IPS-20b (cell line): Measurements from ENCODE around the gene TCF4.

ENCODE experiments used
- H3K27ac ChIP-seq: one replicate; pipeline ENCODE4 v1.5.1; 2013; ENCODE audit warnings: low read length
- H3K27me3 ChIP-seq: 2 replicates; pipeline ENCODE4 v1.6.1; 2013; ENCODE audit warnings: mild to moderate bottlenecking, low read length, inconsistent platforms; ENCODE audit not compliant: insufficient read depth
- H3K36me3 ChIP-seq: 2 replicates; pipeline ENCODE4 v1.6.1; 2013; ENCODE audit warnings: low read depth, mild to moderate bottlenecking, inconsistent platforms, low read length, moderate library complexity; ENCODE audit not compliant: insufficient read depth
- H3K4me1 ChIP-seq: 2 replicates; pipeline ENCODE4 v1.6.1; 2013; ENCODE audit warnings: mild to moderate bottlenecking, control low read depth, inconsistent platforms, low read length, moderate library complexity; ENCODE audit not compliant: insufficient read depth
- H3K4me3 ChIP-seq: 2 replicates; pipeline ENCODE4 v1.5.1; 2013; ENCODE audit warnings: mild to moderate bottlenecking, low read length, inconsistent platforms
- H3K9ac ChIP-seq: 2 replicates; pipeline ENCODE4 v1.6.1; 2013; ENCODE audit warnings: low read depth, mild to moderate bottlenecking, inconsistent platforms, low read length, moderate library complexity
- H3K9me3 ChIP-seq: 2 replicates; pipeline ENCODE4 v1.6.1; 2013; ENCODE audit warnings: mild to moderate bottlenecking, low read depth, low read length, inconsistent platforms; ENCODE audit not compliant: insufficient read depth

Gene TCF4

DNA sequence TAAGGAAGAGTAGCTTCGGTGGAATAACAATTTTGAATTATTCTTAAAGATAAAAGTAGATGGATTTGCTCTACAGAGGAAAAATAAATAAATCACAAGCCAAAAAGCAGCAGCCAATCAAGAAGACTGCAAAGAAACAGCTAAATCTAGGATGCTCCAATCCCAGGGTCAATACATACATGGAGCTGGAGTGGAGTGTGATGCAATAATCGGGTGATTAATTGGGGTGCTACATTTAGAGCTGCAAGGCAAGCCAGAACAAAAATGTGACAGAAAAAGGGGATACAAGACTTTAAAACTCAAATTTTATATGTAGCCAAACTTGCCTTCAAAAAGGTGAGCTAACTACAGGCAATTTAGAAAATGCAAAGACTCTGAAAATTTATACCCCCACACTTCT is 215.8 kb downstream of the TCF4 start:
- H3K27ac ChIP-seq, result peak overlapping the region; percentile 56
- H3K27me3 ChIP-seq, result no peaks in the 10 kb centered on the region
- H3K36me3 ChIP-seq, result peaks cover 4% of the 10 kb centered on the region; the same call in 1 of the 2 replicates
- H3K9me3 ChIP-seq, result no peaks in the 10 kb centered on the region; the same call in 1 of the 2 replicates
- H3K4me3 ChIP-seq, result no peak overlapping the region
- H3K4me1 ChIP-seq, result 0 out of 2 replicates have a peak, but pooled peaks cover 4% of the 10 kb centered on the region
- H3K9ac ChIP-seq, result 0 out of 2 replicates have a peak overlapping the region, but pooled peaks have one; percentile 32

DNA sequence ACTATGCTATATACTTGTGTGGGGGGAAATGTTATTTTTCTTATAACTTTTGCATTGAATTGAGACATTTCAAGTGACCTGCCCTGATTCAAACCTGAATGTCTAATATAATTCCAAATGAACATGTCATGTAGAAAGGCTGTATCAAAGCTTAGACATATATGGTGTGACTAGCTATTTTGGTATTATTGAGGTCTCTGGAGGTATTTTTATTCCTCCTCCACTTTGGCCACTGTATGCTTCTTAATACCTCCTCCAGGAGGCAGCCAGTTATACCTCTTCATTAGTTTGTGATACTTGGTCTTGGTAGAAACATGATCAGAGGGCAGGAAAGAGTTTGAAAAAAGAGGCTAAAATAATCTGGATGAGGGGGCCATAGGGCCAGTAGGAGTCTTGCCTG is 217.1 kb downstream of the TCF4 start:
- no peak overlapping the region for H3K4me3 ChIP-seq
- H3K4me1 ChIP-seq, result 0 out of 2 replicates have a peak, but pooled peaks cover 4% of the 10 kb centered on the region
- H3K36me3 ChIP-seq, result no peaks in the 10 kb centered on the region
- H3K9me3 ChIP-seq, result no peaks in the 10 kb centered on the region
- H3K27me3 ChIP-seq, result no peaks in the 10 kb centered on the region
- H3K9ac ChIP-seq, result no peak overlapping the region
- no peak overlapping the region for H3K27ac ChIP-seq

DNA sequence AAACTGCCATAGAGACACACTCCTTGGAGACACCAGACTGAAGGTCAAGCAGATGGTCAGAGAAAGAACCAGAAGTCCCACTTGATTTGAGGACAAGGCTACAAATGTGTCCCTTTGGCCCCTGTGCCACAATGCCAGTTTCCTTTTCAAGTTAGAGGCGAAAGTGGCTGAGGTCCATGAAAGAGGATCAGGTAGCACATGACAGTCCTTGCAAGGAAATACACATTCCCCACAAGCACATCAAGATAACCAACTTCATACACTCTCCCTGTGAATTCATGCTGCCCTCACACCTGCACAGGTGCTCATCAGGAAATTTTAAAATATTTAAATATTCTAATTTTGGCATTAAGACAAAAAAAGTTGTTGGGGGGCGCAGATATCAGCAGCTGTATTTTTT is 218.6 kb downstream of the TCF4 start:
- Histone ChIP-seq H3K4me3 (no peak overlapping the region), H3K27me3 (no peaks in the 10 kb centered on the region), H3K9me3 (no peaks in the 10 kb centered on the region), H3K9ac (no peak overlapping the region), H3K27ac (no peak overlapping the region), H3K4me1 (0 out of 2 replicates have a peak, but pooled peaks cover 4% of the 10 kb centered on the region), H3K36me3 (no peaks in the 10 kb centered on the region)

DNA sequence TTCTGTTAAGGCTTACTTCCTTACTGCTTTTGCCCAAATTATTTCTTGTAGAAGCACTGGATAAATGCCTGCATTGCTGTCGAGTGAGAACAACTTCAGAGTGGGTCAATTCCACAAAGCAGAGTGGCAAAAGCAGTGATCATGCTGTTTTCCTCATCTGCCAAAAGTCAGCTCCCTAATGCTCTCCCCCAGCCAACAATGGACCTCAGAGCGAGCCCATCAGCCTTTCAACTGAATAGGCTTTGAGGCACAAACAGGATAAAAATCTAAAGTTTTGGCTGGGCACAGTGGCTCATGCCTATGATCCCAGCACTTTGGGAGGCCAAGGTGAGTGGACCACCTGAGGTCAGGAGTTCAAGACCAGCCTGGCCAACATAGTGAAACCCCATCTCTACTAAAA is 222.7 kb downstream of the TCF4 start:
- Histone ChIP-seq H3K27ac (no peak overlapping the region), H3K4me3 (no peak overlapping the region), H3K4me1 (peaks cover 6% of the 10 kb centered on the region; the same call in 1 of the 2 replicates), H3K27me3 (no peaks in the 10 kb centered on the region), H3K9me3 (no peaks in the 10 kb centered on the region), H3K36me3 (no peaks in the 10 kb centered on the region), H3K9ac (no peak overlapping the region)

DNA sequence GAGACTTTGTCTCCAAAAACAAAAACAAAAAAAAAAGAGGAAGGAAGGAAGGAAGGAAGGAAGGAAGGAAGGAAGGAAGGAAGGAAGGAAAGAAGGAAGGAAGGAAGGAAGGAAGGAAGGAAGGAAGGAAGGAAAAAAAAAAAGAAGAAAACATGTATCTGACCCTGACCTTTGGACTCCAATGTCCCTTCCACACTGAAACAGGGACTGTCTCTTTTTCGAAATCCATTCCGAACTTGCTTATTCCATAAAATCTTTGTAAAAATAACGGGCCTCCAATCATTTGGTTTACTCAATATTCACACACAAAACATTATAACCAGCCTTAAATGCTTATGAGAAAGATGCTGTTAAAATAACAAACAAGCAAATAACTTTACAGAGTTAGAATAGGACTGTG is 225.7 kb downstream of the TCF4 start:
- Histone ChIP-seq H3K27ac (no peak overlapping the region), H3K27me3 (no peaks in the 10 kb centered on the region), H3K36me3 (no peaks in the 10 kb centered on the region), H3K9me3 (no peaks in the 10 kb centered on the region), H3K4me1 (peaks cover 7% of the 10 kb centered on the region), H3K9ac (no peak overlapping the region), H3K4me3 (no peak overlapping the region)

DNA sequence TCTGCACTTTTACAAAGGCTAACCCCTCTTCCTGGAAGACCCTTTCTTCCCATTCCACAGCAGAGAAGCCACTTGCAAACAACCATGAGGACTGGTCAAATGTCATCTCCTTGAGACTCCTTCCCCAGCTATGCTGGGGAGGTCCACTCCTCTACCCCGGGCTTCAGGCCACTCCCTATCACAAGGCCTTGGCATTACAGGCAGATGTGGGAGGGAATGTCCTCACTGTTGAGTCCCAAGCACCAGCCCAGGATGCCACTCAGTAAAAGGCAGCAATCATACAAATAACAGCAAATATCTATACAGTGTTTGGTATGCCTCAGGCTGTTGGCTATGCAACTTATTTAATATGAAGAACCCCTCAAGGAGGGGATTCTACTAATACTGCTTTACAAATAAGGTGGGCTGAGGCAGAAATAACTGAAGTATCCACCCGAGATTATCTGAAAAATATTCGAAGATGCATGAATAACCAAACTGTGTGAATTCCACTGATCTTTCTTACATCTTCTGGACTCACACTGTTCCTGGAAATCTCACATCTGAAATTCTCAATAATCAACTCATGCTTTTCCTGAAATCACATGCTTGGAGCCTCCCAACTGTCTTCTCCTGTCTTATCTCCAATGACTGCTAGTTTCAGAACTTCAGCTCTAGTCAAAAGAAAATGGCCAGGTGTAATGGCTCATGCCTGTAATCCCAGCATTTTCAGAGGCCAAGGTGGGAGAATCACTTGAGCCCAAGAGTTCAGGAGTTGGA is 226.3 kb downstream of the TCF4 start:
- Histone ChIP-seq H3K27ac (no peak overlapping the region), H3K4me3 (no peak overlapping the region), H3K9ac (no peak overlapping the region)

DNA sequence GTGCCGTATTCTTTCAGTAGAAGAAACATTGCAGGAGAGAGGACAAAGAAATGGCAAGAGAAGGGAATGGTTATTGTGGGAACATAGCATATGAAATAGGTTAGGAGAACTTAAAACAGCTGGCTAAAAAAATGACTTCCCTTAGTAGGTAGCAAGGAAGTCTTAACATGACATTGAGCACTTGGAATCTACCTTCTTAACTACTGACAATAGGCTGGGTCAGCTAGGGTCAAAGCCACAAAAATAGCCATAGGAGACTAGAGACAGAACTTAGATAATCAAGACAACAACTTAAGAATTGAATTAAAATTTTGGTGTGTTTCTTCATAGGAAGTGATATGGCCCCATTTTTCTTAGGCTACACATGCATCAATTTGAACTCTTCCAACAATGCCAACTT is 227.9 kb downstream of the TCF4 start:
- Histone ChIP-seq H3K4me1 (peaks cover 15% of the 10 kb centered on the region), H3K36me3 (no peaks in the 10 kb centered on the region), H3K9ac (no peak overlapping the region), H3K27me3 (no peaks in the 10 kb centered on the region), H3K9me3 (no peaks in the 10 kb centered on the region), H3K4me3 (no peak overlapping the region), H3K27ac (no peak overlapping the region)

More for the DNA sequence above, 226.3 kb downstream of the TCF4 start:
- H3K36me3 ChIP-seq, result no peaks in the 10 kb centered on the region
- no peaks in the 10 kb centered on the region for H3K27me3 ChIP-seq
- no peaks in the 10 kb centered on the region for H3K9me3 ChIP-seq
- H3K4me1 ChIP-seq, result peaks cover 7% of the 10 kb centered on the region

DNA sequence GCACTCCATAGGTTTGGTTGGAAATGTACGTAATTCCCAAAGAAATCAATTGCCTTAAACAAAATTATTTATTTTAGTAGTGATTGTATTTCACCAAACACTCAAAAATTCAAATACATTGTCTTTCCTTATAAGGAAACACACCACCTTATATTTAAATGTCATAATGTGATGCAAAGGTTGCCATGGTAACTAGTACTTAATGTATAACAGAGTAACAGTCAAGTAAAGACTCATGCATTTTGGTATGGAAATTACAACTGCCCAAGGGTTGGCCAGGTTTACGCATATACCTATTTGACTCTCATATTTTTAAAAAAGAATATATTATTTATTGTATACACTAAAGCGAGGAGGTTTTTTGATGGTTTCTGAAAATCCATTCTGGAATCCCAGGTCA is 231.2 kb downstream of the TCF4 start:
- Histone ChIP-seq H3K9me3 (no peaks in the 10 kb centered on the region), H3K27ac (no peak overlapping the region), H3K4me1 (peaks cover 44% of the 10 kb centered on the region), H3K9ac (no peak overlapping the region), H3K36me3 (no peaks in the 10 kb centered on the region), H3K4me3 (no peak overlapping the region), H3K27me3 (peaks cover 7% of the 10 kb centered on the region; the same call in 1 of the 2 replicates)

DNA sequence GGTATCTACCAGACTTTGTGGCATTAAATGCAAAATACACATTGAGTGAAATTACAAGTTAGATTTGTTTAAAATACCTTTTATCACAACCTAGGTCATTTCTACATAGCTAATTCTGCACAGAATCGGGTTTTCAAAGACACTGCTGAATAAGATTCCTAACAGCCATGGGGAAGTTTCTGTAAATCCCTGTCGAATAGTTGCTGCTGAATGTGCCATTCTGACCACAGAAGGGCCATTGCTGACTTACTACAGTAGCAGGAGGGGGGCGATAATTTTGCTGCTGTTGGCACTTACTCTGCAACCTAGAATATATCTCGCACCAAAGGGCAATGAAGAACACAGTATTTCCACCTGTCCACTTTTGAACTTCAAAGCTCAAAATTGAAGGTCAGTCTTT is 232.8 kb downstream of the TCF4 start:
- no peaks in the 10 kb centered on the region for H3K36me3 ChIP-seq
- no peak overlapping the region for H3K9ac ChIP-seq
- peaks cover 54% of the 10 kb centered on the region for H3K4me1 ChIP-seq
- no peak overlapping the region for H3K4me3 ChIP-seq
- H3K9me3 ChIP-seq, result no peaks in the 10 kb centered on the region
- peaks cover 7% of the 10 kb centered on the region; the same call in 1 of the 2 replicates for H3K27me3 ChIP-seq
- H3K27ac ChIP-seq, result no peak overlapping the region

DNA sequence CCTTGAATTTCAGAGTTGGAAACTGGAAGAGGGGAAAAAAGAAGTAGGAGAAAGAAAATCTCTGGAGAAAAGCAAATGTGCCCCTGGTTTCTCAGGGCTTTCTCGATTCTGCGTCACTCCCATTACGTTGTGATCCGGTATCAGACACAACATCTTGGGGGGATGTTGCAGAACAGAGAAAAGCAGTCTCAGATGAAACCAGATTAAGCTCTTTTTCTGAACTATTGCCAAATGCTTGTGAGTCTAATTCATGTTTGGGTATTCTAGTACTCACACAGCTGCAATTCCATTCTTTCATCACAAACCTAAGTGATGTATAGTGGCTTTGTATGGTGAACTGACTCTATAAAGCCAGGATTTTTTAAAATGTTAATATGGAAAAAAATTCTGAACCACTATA is 233.2 kb downstream of the TCF4 start:
- H3K4me1 ChIP-seq, result peaks cover 55% of the 10 kb centered on the region

DNA sequence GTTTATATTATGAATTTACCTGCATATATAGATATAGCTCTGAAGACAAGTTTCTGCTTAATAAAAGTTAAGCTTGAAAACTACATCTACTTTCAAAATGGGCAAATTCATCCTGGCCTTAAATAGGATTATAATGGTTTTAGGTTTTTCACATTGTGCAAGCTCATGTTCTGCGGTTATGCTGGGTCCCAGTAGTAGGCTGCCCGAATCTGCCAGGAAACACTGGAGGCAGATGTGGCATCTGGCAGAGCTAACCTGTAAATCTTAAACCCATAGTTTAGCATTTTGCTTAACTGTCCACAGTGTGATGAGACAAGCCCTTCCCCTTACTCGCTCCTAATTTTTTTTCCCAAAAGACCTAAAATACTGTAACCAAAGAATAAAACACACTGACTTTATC is 234.2 kb downstream of the TCF4 start:
- Histone ChIP-seq H3K4me1 (peaks cover 64% of the 10 kb centered on the region), H3K27ac (no peak overlapping the region), H3K36me3 (no peaks in the 10 kb centered on the region), H3K9me3 (no peaks in the 10 kb centered on the region), H3K9ac (no peak overlapping the region), H3K27me3 (peaks cover 7% of the 10 kb centered on the region; the same call in 1 of the 2 replicates), H3K4me3 (no peak overlapping the region)

More for the DNA sequence above, 233.2 kb downstream of the TCF4 start:
- Histone ChIP-seq H3K27ac (no peak overlapping the region), H3K4me3 (no peak overlapping the region), H3K27me3 (peaks cover 7% of the 10 kb centered on the region; the same call in 1 of the 2 replicates), H3K9ac (no peak overlapping the region), H3K36me3 (no peaks in the 10 kb centered on the region), H3K9me3 (no peaks in the 10 kb centered on the region)

DNA sequence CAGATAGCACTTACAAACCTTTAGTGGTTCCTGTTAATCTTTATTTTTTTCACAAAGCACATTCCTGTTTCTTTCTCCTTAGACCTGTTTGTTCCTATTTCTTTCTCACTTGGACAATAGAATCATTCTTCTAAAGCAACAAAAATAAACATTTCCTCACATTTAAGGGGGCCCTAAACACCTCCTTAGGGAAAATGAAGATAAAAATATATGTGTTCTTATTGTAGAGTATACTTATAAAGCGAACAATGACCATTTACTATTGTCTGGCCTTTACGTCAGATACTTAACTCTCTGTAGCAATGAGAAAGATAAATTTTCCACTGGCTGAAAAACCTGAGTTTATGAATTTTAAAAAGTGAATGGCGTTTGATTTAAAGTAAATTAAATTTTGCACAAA is 234.6 kb downstream of the TCF4 start:
- no peaks in the 10 kb centered on the region for H3K36me3 ChIP-seq
- peaks cover 7% of the 10 kb centered on the region; the same call in 1 of the 2 replicates for H3K27me3 ChIP-seq
- no peak overlapping the region for H3K4me3 ChIP-seq
- peaks cover 68% of the 10 kb centered on the region for H3K4me1 ChIP-seq
- no peaks in the 10 kb centered on the region for H3K9me3 ChIP-seq
- H3K27ac ChIP-seq, result no peak overlapping the region
- H3K9ac ChIP-seq, result 0 out of 2 replicates have a peak overlapping the region, but pooled peaks have one; percentile 3
